ENCODE results near the gene SPIN4.

DNA sequence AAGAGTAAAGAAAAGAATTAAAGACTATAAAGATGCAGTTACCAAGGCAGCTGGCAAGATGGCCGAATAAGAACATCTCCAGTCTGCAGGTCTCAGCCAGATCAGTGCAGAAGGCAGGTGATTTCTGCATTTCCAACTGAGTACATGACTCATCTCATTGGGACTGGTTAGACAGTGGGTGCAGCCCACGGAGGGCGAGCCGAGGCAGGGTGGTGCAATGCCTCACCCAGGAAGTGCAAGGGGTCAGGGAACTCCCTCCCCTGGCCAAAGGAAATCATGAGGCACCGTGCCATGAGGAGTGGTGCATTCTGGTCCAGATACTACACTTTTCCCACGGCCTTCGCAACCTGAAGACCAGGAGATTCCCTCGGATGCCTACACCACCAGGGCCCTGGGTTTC, 20.5 kb downstream of the SPIN4 start:
- TF ChIP-seq EGR1 (IDR thresholded peaks at IDR 0.05) (no peak), TAF1 (IDR thresholded peaks at IDR 0.05; ENCODE audit: low read depth) (no peak), CEBPB (IDR thresholded peaks at IDR 0.05) (no peak), FOXM1 (IDR thresholded peaks at IDR 0.05; ENCODE audit: borderline replicate concordance, low read depth) (no peak), YY1 (IDR thresholded peaks at IDR 0.05; ENCODE audit: low read depth) (no peak), EP300 (IDR thresholded peaks at IDR 0.05; ENCODE audit: borderline replicate concordance) (no peak)
- TF ChIP-seq, protein P1, sequence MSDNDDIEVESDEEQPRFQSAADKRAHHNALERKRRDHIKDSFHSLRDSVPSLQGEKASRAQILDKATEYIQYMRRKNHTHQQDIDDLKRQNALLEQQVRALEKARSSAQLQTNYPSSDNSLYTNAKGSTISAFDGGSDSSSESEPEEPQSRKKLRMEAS (IDR thresholded peaks at IDR 0.05) = no peak
- TF ChIP-seq, protein P2, sequence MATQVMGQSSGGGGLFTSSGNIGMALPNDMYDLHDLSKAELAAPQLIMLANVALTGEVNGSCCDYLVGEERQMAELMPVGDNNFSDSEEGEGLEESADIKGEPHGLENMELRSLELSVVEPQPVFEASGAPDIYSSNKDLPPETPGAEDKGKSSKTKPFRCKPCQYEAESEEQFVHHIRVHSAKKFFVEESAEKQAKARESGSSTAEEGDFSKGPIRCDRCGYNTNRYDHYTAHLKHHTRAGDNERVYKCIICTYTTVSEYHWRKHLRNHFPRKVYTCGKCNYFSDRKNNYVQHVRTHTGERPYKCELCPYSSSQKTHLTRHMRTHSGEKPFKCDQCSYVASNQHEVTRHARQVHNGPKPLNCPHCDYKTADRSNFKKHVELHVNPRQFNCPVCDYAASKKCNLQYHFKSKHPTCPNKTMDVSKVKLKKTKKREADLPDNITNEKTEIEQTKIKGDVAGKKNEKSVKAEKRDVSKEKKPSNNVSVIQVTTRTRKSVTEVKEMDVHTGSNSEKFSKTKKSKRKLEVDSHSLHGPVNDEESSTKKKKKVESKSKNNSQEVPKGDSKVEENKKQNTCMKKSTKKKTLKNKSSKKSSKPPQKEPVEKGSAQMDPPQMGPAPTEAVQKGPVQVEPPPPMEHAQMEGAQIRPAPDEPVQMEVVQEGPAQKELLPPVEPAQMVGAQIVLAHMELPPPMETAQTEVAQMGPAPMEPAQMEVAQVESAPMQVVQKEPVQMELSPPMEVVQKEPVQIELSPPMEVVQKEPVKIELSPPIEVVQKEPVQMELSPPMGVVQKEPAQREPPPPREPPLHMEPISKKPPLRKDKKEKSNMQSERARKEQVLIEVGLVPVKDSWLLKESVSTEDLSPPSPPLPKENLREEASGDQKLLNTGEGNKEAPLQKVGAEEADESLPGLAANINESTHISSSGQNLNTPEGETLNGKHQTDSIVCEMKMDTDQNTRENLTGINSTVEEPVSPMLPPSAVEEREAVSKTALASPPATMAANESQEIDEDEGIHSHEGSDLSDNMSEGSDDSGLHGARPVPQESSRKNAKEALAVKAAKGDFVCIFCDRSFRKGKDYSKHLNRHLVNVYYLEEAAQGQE (IDR thresholded peaks at IDR 0.05; ENCODE audit: low read depth) = no peak

Measured in Ishikawa (cell line).